Hepatocyte (in vitro differentiated cells): ENCODE data around the gene RPH3AL.

Experiments
- EZH2 ChIP-seq: fragments of 200-600 bp; sonication (generic); IDR thresholded peaks from 2 replicates; pipeline ENCODE4 v1.6.1; 2016; ENCODE audit warnings: antibody characterized with exemption, mild to moderate bottlenecking, borderline replicate concordance
- EZH2phosphoT487 ChIP-seq: fragments of 200-600 bp; sonication (generic); IDR thresholded peaks from one replicate; pipeline ENCODE4 v1.6.1; 2018; ENCODE audit warnings: antibody characterized with exemption, mild to moderate bottlenecking, low read depth, moderate library complexity; ENCODE audit not compliant: unreplicated experiment, severe bottlenecking
- TF ChIP-seq, protein P1 (sequence below): fragments of 200-600 bp; sonication (generic); IDR thresholded peaks from 2 replicates; pipeline ENCODE4 v1.5.1; 2016; ENCODE audit warnings: antibody characterized with exemption, mild to moderate bottlenecking; ENCODE audit not compliant: poor library complexity

DNA sequence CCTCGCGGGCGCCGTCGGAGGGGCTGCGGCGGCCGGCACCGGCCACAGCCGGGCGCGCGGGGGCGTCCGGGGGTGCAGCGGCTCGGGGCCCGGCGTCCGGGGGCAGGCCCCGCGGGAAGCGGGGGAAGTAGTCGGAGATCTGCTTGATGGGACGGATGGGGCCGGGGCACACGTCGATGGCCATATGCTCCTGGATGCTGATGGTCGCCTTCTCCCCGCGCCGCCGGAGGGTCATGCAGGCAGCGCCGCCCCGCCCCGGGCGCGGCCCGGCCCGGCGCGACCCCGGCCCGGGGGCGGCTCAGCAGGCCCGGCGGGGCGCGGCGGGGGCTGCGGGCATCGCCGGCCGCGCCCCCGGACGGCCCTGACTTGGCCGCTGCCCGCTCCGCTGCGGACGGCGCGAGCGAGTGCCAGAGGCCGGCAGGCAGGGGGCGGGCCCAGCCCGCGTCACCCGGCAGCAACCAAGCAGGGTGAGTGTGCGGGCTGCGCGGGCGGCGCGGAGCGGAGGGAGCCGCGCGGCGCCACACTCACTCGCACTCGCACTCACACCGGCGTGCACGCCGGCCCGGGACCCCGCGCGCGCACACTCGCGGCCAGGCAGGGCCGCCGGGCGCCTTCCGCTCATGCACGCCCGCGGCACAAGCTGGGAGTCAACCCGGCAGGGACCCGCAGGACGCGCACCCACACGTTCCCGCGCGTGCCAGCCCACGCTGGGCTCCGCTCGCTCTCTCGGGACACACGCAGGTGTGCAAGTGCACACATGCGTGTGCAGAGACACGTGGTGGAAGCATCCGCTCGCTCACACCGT, 171.2 kb downstream of the RPH3AL start, which contains the start of gene DOC2B:
- TF ChIP-seq EZH2phosphoT487 = no peak
- TF ChIP-seq, protein P1, sequence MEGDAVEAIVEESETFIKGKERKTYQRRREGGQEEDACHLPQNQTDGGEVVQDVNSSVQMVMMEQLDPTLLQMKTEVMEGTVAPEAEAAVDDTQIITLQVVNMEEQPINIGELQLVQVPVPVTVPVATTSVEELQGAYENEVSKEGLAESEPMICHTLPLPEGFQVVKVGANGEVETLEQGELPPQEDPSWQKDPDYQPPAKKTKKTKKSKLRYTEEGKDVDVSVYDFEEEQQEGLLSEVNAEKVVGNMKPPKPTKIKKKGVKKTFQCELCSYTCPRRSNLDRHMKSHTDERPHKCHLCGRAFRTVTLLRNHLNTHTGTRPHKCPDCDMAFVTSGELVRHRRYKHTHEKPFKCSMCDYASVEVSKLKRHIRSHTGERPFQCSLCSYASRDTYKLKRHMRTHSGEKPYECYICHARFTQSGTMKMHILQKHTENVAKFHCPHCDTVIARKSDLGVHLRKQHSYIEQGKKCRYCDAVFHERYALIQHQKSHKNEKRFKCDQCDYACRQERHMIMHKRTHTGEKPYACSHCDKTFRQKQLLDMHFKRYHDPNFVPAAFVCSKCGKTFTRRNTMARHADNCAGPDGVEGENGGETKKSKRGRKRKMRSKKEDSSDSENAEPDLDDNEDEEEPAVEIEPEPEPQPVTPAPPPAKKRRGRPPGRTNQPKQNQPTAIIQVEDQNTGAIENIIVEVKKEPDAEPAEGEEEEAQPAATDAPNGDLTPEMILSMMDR = no peak
- no peak for TF ChIP-seq EZH2
